ENCODE data around the gene DPP3.

DPP3 gene

DNA sequence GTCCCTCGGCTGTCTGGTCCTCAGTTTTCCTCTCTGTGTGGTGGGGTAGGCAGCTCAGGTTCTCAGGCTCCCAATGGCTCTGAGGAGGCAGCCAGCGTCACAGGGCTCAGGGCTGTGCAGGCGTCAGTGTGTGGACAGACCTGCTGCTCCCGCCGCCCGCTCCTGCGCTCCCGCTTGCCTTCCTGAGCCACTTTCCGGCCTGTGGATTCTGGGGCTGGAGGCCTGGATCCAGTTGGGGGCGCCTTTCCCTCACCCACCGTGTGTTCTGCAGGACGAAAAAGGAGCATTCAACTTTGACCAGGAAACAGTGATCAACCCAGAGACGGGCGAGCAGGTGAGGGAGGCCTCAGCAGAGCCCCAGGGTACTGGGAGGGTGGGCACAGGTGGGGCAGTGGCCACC lies 14.7 kb downstream of the DPP3 start:
- no peak for TF ChIP-seq NFIC (IDR thresholded peaks at IDR 0.05)
- no peak for TF ChIP-seq CREB1 (IDR thresholded peaks at IDR 0.05; ENCODE audit: low read depth)
- no peak for TF ChIP-seq CEBPB (IDR thresholded peaks at IDR 0.05)
- peak; percentile 17; the same call in 1 of the 2 replicates for TF ChIP-seq RAD21 (IDR thresholded peaks at IDR 0.05; ENCODE audit: low read depth)
- no peak for TF ChIP-seq EGR1 (IDR thresholded peaks at IDR 0.05)
- no peak for TF ChIP-seq EP300 (IDR thresholded peaks at IDR 0.05; ENCODE audit: borderline replicate concordance)

DNA sequence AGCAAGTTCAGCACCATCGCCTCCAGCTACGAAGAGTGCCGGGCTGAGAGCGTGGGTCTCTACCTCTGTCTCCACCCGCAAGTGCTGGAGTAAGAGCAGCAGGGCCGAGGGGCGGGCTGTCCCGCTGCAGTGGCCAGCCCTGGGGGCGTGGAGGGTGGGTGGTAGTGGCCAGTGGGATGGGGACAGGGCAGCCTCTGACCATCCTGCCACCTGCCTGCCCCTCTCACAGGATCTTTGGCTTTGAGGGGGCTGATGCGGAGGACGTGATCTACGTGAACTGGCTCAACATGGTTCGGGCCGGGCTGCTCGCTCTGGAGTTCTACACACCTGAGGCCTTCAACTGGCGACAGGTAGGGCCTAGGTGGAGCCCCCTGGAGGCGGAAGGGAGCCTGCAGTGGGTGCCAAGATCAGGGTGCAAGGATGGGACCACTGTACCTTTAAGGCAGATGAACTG lies 15.2 kb downstream of the DPP3 start:
- TF ChIP-seq TCF12 (IDR thresholded peaks at IDR 0.05; ENCODE audit: low read depth) (no peak), EP300 (IDR thresholded peaks at IDR 0.05; ENCODE audit: borderline replicate concordance) (no peak), NFIC (IDR thresholded peaks at IDR 0.05) (no peak), FOXM1 (IDR thresholded peaks at IDR 0.05; ENCODE audit: borderline replicate concordance, low read depth) (no peak), YY1 (IDR thresholded peaks at IDR 0.05; ENCODE audit: low read depth) (no peak), CREB1 (IDR thresholded peaks at IDR 0.05; ENCODE audit: low read depth) (no peak), TAF1 (IDR thresholded peaks at IDR 0.05; ENCODE audit: low read depth) (no peak), ZBTB7A (IDR thresholded peaks at IDR 0.05; ENCODE audit: low read depth) (no peak), RAD21 (IDR thresholded peaks at IDR 0.05; ENCODE audit: low read depth) (no peak), TEAD4 (IDR thresholded peaks at IDR 0.05) (no peak), CEBPB (IDR thresholded peaks at IDR 0.05) (no peak)
- TF ChIP-seq, protein P1, sequence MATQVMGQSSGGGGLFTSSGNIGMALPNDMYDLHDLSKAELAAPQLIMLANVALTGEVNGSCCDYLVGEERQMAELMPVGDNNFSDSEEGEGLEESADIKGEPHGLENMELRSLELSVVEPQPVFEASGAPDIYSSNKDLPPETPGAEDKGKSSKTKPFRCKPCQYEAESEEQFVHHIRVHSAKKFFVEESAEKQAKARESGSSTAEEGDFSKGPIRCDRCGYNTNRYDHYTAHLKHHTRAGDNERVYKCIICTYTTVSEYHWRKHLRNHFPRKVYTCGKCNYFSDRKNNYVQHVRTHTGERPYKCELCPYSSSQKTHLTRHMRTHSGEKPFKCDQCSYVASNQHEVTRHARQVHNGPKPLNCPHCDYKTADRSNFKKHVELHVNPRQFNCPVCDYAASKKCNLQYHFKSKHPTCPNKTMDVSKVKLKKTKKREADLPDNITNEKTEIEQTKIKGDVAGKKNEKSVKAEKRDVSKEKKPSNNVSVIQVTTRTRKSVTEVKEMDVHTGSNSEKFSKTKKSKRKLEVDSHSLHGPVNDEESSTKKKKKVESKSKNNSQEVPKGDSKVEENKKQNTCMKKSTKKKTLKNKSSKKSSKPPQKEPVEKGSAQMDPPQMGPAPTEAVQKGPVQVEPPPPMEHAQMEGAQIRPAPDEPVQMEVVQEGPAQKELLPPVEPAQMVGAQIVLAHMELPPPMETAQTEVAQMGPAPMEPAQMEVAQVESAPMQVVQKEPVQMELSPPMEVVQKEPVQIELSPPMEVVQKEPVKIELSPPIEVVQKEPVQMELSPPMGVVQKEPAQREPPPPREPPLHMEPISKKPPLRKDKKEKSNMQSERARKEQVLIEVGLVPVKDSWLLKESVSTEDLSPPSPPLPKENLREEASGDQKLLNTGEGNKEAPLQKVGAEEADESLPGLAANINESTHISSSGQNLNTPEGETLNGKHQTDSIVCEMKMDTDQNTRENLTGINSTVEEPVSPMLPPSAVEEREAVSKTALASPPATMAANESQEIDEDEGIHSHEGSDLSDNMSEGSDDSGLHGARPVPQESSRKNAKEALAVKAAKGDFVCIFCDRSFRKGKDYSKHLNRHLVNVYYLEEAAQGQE (IDR thresholded peaks at IDR 0.05; ENCODE audit: low read depth) = no peak

DNA sequence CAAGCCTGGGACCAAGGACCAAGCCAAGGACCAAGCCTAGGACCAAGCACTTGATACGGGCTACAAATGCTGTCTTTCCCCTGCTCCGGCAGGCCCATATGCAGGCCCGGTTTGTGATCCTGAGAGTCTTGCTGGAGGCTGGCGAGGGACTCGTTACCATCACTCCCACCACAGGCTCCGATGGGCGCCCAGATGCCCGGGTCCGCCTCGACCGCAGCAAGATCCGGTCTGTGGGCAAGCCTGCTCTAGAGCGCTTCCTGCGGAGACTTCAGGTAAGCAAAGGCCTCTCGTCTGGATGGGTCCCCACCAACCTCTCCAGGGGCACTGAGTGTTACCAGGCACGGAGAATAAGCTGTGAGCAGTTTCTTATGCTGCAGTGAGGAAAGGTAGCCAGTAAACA lies 17.0 kb downstream of the DPP3 start:
- TF ChIP-seq RAD21 (IDR thresholded peaks at IDR 0.05; ENCODE audit: low read depth) (no peak), ZBTB7A (IDR thresholded peaks at IDR 0.05; ENCODE audit: low read depth) (no peak), CREB1 (IDR thresholded peaks at IDR 0.05; ENCODE audit: low read depth) (no peak), TEAD4 (IDR thresholded peaks at IDR 0.05) (no peak), YY1 (IDR thresholded peaks at IDR 0.05; ENCODE audit: low read depth) (no peak), TCF12 (IDR thresholded peaks at IDR 0.05; ENCODE audit: low read depth) (no peak), FOXM1 (IDR thresholded peaks at IDR 0.05; ENCODE audit: borderline replicate concordance, low read depth) (no peak), NFIC (IDR thresholded peaks at IDR 0.05) (no peak), EGR1 (IDR thresholded peaks at IDR 0.05) (no peak), CEBPB (IDR thresholded peaks at IDR 0.05) (no peak), EP300 (IDR thresholded peaks at IDR 0.05; ENCODE audit: borderline replicate concordance) (no peak), TAF1 (IDR thresholded peaks at IDR 0.05; ENCODE audit: low read depth) (no peak)
- TF ChIP-seq, protein P2, sequence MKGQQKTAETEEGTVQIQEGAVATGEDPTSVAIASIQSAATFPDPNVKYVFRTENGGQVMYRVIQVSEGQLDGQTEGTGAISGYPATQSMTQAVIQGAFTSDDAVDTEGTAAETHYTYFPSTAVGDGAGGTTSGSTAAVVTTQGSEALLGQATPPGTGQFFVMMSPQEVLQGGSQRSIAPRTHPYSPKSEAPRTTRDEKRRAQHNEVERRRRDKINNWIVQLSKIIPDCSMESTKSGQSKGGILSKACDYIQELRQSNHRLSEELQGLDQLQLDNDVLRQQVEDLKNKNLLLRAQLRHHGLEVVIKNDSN (IDR thresholded peaks at IDR 0.05) = no peak
- TF ChIP-seq, protein P3, sequence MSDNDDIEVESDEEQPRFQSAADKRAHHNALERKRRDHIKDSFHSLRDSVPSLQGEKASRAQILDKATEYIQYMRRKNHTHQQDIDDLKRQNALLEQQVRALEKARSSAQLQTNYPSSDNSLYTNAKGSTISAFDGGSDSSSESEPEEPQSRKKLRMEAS (IDR thresholded peaks at IDR 0.05) = no peak
- TF ChIP-seq, protein P1 (IDR thresholded peaks at IDR 0.05; ENCODE audit: low read depth) = no peak

DNA sequence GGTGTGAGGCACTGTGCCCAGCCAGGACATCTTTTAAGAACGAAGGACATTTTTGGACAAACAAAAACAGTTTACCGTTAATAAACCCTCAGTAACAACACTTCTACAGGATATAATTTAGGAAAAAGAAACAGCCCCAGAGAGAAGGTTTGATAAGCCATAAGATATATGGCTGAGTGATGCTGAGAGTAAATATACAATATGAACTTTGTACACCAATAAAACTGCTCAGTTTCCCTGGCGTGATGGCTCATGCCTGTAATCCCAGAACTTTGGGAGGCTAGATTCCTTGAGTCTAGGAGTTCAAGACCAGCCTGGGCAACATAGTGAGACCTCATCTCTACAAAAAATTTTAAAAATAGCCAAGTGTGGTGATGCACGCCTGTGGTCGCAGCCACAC lies 18.3 kb downstream of the DPP3 start:
- TF ChIP-seq TAF1 (IDR thresholded peaks at IDR 0.05; ENCODE audit: low read depth) = no peak

DNA sequence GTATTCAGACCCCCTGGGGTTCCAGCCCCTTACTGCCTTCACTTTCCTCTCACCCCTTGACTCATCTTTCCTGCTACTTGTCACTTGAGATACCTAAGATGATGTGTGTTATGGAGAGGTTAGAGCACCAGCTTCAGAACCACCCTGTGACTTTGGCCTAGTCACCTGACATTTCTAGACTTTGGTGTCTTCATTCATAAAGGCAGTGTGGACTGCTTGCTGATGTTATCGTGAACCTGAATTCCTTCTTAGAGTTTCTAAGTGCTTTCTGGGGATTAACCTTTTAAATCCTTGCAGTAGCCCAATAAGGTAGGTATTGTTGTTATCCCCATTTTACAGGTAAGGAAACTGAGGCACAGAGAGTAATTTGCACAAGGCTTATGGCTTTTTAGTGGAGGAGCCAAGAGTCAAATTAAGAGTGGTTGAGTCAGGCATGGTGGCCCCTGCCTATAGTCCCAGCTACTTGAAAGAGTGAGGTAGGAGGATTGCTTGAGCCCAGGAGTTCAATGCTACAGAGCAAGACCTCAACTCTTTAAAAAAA lies 25.1 kb downstream of the DPP3 start:
- TF ChIP-seq NFIC (IDR thresholded peaks at IDR 0.05) = no peak
- TF ChIP-seq TAF1 (IDR thresholded peaks at IDR 0.05; ENCODE audit: low read depth) = no peak
- TF ChIP-seq EGR1 (IDR thresholded peaks at IDR 0.05) = no peak
- no peak for TF ChIP-seq EP300 (IDR thresholded peaks at IDR 0.05; ENCODE audit: borderline replicate concordance)
- no peak for TF ChIP-seq CREB1 (IDR thresholded peaks at IDR 0.05; ENCODE audit: low read depth)
- TF ChIP-seq, protein P2 (IDR thresholded peaks at IDR 0.05) = no peak
- no peak for TF ChIP-seq RAD21 (IDR thresholded peaks at IDR 0.05; ENCODE audit: low read depth)
- no peak for TF ChIP-seq ZBTB7A (IDR thresholded peaks at IDR 0.05; ENCODE audit: low read depth)
- TF ChIP-seq, protein P3 (IDR thresholded peaks at IDR 0.05) = no peak
- no peak for TF ChIP-seq CEBPB (IDR thresholded peaks at IDR 0.05)
- no peak for TF ChIP-seq TCF12 (IDR thresholded peaks at IDR 0.05; ENCODE audit: low read depth)
- TF ChIP-seq FOXM1 (IDR thresholded peaks at IDR 0.05; ENCODE audit: borderline replicate concordance, low read depth) = no peak
- no peak for TF ChIP-seq YY1 (IDR thresholded peaks at IDR 0.05; ENCODE audit: low read depth)
- no peak for TF ChIP-seq TEAD4 (IDR thresholded peaks at IDR 0.05)
- TF ChIP-seq, protein P1 (IDR thresholded peaks at IDR 0.05; ENCODE audit: low read depth) = no peak
